Activated CD4-positive, alpha-beta memory T cell treated with anti-CD3 and anti-CD28 coated beads for 36 hours (primary cell): ENCODE data around the gene MYEOV. TPM values are rescaled to one million over a fixed set of nuclear protein-coding genes. Genes with fewer than 3 reads are reported as not detected.

Experiments
- CTCF ChIA-PET: fragments of 350-600 bp; sonication (Branson Sonifier 250); formaldehyde crosslinking; loops from one replicate; lab custom pipeline; 2021; ENCODE audit warnings: antibody characterized with exemption, inconsistent platforms; lab: Charles Lee
- POLR2A ChIA-PET: fragments of 350-600 bp; sonication (Branson Sonifier 250); formaldehyde crosslinking; loops from one replicate; lab custom pipeline; 2021; ENCODE audit warnings: antibody characterized with exemption; lab: Charles Lee
- DNase-seq: peaks from one replicate; pipeline ENCODE4 v3.0.0-alpha.2; 2020
- H3K27ac Mint-ChIP-seq: one replicate; pipeline ENCODE4 v1.8.0; 2021; ENCODE audit warnings: mixed read lengths
- H3K27me3 Mint-ChIP-seq: one replicate; pipeline ENCODE4 v1.8.0; 2021; ENCODE audit warnings: mixed read lengths
- H3K36me3 Mint-ChIP-seq: one replicate; pipeline ENCODE4 v1.8.0; 2021; ENCODE audit warnings: mixed read lengths
- H3K4me1 Mint-ChIP-seq: one replicate; pipeline ENCODE4 v1.8.0; 2021; ENCODE audit warnings: low read depth, mixed read lengths
- H3K4me3 Mint-ChIP-seq: one replicate; pipeline ENCODE4 v1.8.0; 2021; ENCODE audit warnings: mild to moderate bottlenecking, mixed read lengths
- H3K9me3 Mint-ChIP-seq: one replicate; pipeline ENCODE4 v1.8.0; 2021; ENCODE audit warnings: mixed read lengths
- intact Hi-C: fragments of 100-400 bp; cut with micrococcal nuclease; formaldehyde crosslinking; loops from one replicate; pipeline ENCODE4 v1.15.1; 2023
- total RNA-seq, 2 experiments: library from RNA; stranded (reverse); gene quantifications; one replicate each; pipeline ENCODE4 v1.2.3, GENCODE V29; 2021

MYEOV gene
- total RNA-seq, 2 experiments from 2014 or later = 0.14 TPM; not detected in 1

GRCh38 chr11:69344570-69345145 lies 50.7 kb downstream of the MYEOV start:
- Mint-ChIP-seq H3K4me1 (peaks cover 3% of the 10 kb centered on the region), H3K27ac (no peak overlapping the region), H3K36me3 (peaks cover 4% of the 10 kb centered on the region), H3K27me3 (no peaks in the 10 kb centered on the region), H3K4me3 (no peak overlapping the region), H3K9me3 (peaks cover 17% of the 10 kb centered on the region)
- DNase-seq = peak; percentile 3
- ChIA-PET CTCF (no interaction called here), POLR2A (no interaction called here)
- intact Hi-C loops = no loop called here

Other genes with a start within 250 kb of the MYEOV start
- gene TPCN2, start 245.2 kb upstream of the MYEOV start, total RNA-seq = 10 to 100 TPM; 12.0 to 12.8 TPM
- 1 to 10 TPM; 1.5 to 1.8 TPM for gene SMIM38, start 138.2 kb upstream of the MYEOV start, total RNA-seq
- gene LINC01488, start 187.5 kb downstream of the MYEOV start, total RNA-seq = not detected